Osteocyte (in vitro differentiated cells): Measurements from ENCODE around the gene KCNIP4. TPM values are rescaled to one million over a fixed set of nuclear protein-coding genes. Genes with fewer than 3 reads are reported as not detected.

ENCODE experiments used
- DNase-seq: peaks from one replicate; pipeline ENCODE4 v3.0.0; 2021; ENCODE audit warnings: mixed read lengths; ENCODE audit not compliant: unreplicated experiment; ENCODE audit errors: extremely low spot score
- H3K27ac Mint-ChIP-seq: one replicate; pipeline ENCODE4 v1.8.0; 2021; ENCODE audit warnings: mild to moderate bottlenecking, mixed read lengths; ENCODE audit not compliant: unreplicated experiment
- H3K27me3 Mint-ChIP-seq: one replicate; pipeline ENCODE4 v1.8.0; 2021; ENCODE audit warnings: mixed read lengths; ENCODE audit not compliant: unreplicated experiment
- H3K36me3 Mint-ChIP-seq: one replicate; pipeline ENCODE4 v1.8.0; 2021; ENCODE audit warnings: mixed read lengths; ENCODE audit not compliant: unreplicated experiment
- H3K4me1 Mint-ChIP-seq: one replicate; pipeline ENCODE4 v1.8.0; 2021; ENCODE audit warnings: mixed read lengths; ENCODE audit not compliant: unreplicated experiment
- H3K4me3 Mint-ChIP-seq: one replicate; pipeline ENCODE4 v1.8.0; 2021; ENCODE audit warnings: mild to moderate bottlenecking, moderate library complexity, mixed read lengths; ENCODE audit not compliant: unreplicated experiment
- H3K9me3 Mint-ChIP-seq: one replicate; pipeline ENCODE4 v1.8.0; 2021; ENCODE audit warnings: mixed read lengths; ENCODE audit not compliant: unreplicated experiment
- CTCF ChIP-seq: fragments of 200-600 bp; sonication (generic); IDR thresholded peaks from 2 replicates; pipeline ENCODE4 v1.5.0; 2021; ENCODE audit warnings: antibody characterized with exemption, mild to moderate bottlenecking, moderate library complexity
- total RNA-seq: library from RNA; stranded (reverse); gene quantifications from 2 replicates; pipeline ENCODE4 v1.2.1, GENCODE V29; 2021

KCNIP4 gene
- total RNA-seq, 1 donor from 2014 or later, result 0.24 TPM

- no peaks in the 10 kb centered on the region for H3K4me1 Mint-ChIP-seq
- H3K36me3 Mint-ChIP-seq, result peaks cover 55% of the 10 kb centered on the region
- H3K9me3 Mint-ChIP-seq, result peaks cover 14% of the 10 kb centered on the region
- no peak for DNase-seq
- TF ChIP-seq CTCF, result no peak
- no peaks in the 10 kb centered on the region for H3K27me3 Mint-ChIP-seq
- H3K27ac Mint-ChIP-seq, result no peak overlapping the region
- H3K4me3 Mint-ChIP-seq, result no peak overlapping the region
These were observed 1225.6 kb downstream of the KCNIP4 start for GRCh38 chr4:20723019-20723418.

- H3K27ac Mint-ChIP-seq, result no peak overlapping the region
- no peak for TF ChIP-seq CTCF
- H3K9me3 Mint-ChIP-seq, result no peaks in the 10 kb centered on the region
- no peak for DNase-seq
- peaks cover 28% of the 10 kb centered on the region for H3K36me3 Mint-ChIP-seq
- H3K4me3 Mint-ChIP-seq, result no peak overlapping the region
- H3K27me3 Mint-ChIP-seq, result no peaks in the 10 kb centered on the region
- no peaks in the 10 kb centered on the region for H3K4me1 Mint-ChIP-seq
These were observed 1237.2 kb downstream of the KCNIP4 start for GRCh38 chr4:20711335-20711734.

GRCh38 chr4:20700007-20700761 is 1248.4 kb downstream of the KCNIP4 start, which contains the start of gene PACRGL:
TSS of gene PACRGL (plus strand) at chr4:20700458. CDS start at chr4:20704482, 4,024 bp downstream.
- H3K9me3 Mint-ChIP-seq, result no peaks in the 10 kb centered on the region
- peak; percentile 95 for DNase-seq
- H3K27ac Mint-ChIP-seq, result peak within 1 kb of the TSS; percentile 93
- H3K4me3 Mint-ChIP-seq, result peak within 1 kb of the TSS; percentile 93
- no peak for TF ChIP-seq CTCF
- H3K27me3 Mint-ChIP-seq, result no peaks in the 10 kb centered on the region
- H3K4me1 Mint-ChIP-seq, result peaks cover 16% of the 10 kb centered on the region
- H3K36me3 Mint-ChIP-seq, result peaks cover 8% of the 10 kb centered on the region

- H3K36me3 Mint-ChIP-seq, result no peaks in the 10 kb centered on the region
- no peak for DNase-seq
- H3K4me1 Mint-ChIP-seq, result peaks cover 16% of the 10 kb centered on the region
- H3K27me3 Mint-ChIP-seq, result peaks cover 12% of the 10 kb centered on the region
- TF ChIP-seq CTCF, result no peak
- peak overlapping the region; percentile 53 for H3K4me3 Mint-ChIP-seq
- peak overlapping the region; percentile 20 for H3K27ac Mint-ChIP-seq
- H3K9me3 Mint-ChIP-seq, result no peaks in the 10 kb centered on the region
These were observed 1249.8 kb downstream of the KCNIP4 start for GRCh38 chr4:20698820-20699219.

- no peak for DNase-seq
These were observed 1250.2 kb downstream of the KCNIP4 start for GRCh38 chr4:20698382-20698781.

More at GRCh38 chr4:20698382-20698781, 1250.2 kb downstream of the KCNIP4 start:
- no peaks in the 10 kb centered on the region for H3K36me3 Mint-ChIP-seq
- no peak for TF ChIP-seq CTCF
- no peak overlapping the region for H3K27ac Mint-ChIP-seq
- H3K9me3 Mint-ChIP-seq, result no peaks in the 10 kb centered on the region
- no peak overlapping the region for H3K4me3 Mint-ChIP-seq
- H3K27me3 Mint-ChIP-seq, result peaks cover 13% of the 10 kb centered on the region
- peaks cover 16% of the 10 kb centered on the region for H3K4me1 Mint-ChIP-seq
